KOPT-K1 (cell line): ENCODE results near the gene PAK2.
A peak's percentile ranks its signal among the peaks of the same experiment; 100 is the strongest.
"Not testable (repeated sequence)": the region's sequence is repeated elsewhere in the genome, so short reads cannot be mapped to it uniquely, and the experiment has no call there.

Experiments used
- H3K27ac ChIP-seq: fragments of 200-600 bp; sonication (generic); 2 replicates; pipeline ENCODE4 v1.5.1; 2016; ENCODE audit warnings: antibody characterized with exemption, mild to moderate bottlenecking, low read depth, low read length; ENCODE audit not compliant: poor library complexity, severe bottlenecking
- H3K36me3 ChIP-seq: fragments of 200-600 bp; sonication (generic); 2 replicates; pipeline ENCODE4 v1.5.1; 2017; ENCODE audit warnings: antibody characterized with exemption, mild to moderate bottlenecking, low read length, moderate library complexity; ENCODE audit not compliant: insufficient read depth
- H3K9me3 ChIP-seq: fragments of 200-600 bp; sonication (generic); 2 replicates; pipeline ENCODE4 v1.5.1; 2017; ENCODE audit warnings: antibody characterized with exemption, low read length, mild to moderate bottlenecking; ENCODE audit not compliant: insufficient read depth, poor library complexity, severe bottlenecking

Gene PAK2

DNA sequence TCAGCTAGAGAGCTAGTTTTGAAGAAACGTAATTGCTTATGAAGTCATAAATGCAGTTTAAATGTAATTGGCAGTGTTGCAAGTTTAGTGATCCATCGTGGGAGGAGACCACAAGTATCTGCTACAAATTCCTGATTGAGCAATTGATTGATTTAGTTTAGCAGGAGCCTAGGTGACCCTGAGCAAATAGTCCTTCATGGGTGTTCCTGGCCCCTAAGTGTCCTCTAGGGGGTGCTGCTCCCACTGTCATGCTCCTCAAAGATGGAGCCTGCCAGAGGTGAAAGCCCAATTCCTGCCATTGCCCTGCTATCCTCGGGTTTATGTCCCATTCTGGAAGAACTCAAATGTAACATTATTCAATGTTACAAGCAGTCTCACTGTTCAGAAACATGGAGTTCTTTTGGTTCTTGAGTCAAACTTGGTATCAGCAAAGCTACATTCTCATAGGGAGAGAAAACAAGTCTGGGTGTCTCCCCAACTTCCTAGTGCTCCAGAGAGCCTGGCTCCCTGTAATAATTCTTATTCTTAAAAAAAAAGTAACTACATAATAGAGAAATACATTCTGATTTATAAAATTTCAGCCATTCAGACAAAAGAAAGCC lies 98.3 kb downstream of the PAK2 start:
- Histone ChIP-seq H3K27ac (no peak overlapping the region), H3K9me3 (no peaks in the 10 kb centered on the region), H3K36me3 (peaks cover 2% of the 10 kb centered on the region; the same call in 1 of the 2 replicates)

DNA sequence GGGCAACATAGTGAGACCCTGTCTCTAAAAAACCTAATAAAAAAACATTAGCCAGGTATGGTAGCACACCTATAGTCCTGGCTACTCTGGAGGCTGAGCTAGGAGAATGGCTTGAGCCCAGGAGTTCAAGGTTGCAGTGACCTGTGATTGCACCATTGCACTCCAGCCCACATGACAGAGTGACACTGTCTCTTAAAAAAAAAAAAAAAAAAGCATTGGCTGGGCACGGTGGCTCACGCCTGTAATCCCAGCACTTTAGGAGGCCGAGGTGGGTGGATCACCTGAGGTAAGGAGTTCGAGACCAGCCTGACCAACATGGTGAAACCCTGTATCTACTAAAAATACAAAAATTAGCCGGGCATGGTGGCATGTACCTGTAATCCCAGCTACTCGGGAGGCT lies 99.7 kb downstream of the PAK2 start:
- H3K27ac ChIP-seq, H3K36me3 ChIP-seq, H3K9me3 ChIP-seq: not testable (repeated sequence)

DNA sequence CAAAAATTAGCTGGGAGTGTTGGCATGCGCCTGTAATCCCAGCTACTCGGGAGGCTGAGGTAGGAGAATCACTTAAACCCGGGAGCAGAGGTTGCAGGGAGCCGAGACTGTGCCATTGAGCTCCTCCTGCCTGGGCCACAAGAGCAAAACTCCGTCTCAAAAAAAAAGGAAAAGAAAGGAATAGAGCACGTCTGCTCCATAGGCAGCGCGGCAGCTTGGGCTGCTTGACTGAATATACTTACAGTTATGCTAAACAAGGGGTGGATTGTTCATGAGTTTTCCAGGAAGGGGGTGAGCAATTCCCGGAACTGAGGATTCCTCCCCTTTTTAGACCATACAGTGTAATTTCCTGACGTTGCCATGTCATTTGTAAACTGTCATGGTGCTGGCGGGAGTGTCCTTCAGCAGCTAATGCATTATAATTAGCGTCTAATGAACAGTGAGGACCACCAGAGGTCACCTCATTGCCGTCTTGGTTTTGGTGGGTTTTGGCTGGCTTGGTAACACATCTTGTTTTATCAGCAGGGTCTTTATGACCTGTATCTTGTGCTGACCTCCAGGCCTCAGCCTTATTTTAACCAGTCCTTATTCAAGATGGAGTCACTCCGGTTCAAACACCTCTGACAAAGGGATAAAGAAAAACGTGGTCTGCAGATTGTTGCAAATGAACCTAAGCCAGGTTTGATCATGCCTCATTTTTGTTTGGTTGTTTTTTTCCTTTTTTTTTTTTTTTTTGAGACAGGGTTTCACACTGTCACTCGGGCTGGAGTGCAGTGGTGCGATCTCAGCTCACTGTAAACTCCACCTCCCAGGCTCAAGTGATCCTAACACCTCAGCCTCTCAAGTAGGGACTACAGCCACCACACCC lies 103.1 kb downstream of the PAK2 start:
- no peaks in the 10 kb centered on the region for H3K36me3 ChIP-seq
- no peaks in the 10 kb centered on the region for H3K9me3 ChIP-seq
- H3K27ac ChIP-seq = no peak overlapping the region

DNA sequence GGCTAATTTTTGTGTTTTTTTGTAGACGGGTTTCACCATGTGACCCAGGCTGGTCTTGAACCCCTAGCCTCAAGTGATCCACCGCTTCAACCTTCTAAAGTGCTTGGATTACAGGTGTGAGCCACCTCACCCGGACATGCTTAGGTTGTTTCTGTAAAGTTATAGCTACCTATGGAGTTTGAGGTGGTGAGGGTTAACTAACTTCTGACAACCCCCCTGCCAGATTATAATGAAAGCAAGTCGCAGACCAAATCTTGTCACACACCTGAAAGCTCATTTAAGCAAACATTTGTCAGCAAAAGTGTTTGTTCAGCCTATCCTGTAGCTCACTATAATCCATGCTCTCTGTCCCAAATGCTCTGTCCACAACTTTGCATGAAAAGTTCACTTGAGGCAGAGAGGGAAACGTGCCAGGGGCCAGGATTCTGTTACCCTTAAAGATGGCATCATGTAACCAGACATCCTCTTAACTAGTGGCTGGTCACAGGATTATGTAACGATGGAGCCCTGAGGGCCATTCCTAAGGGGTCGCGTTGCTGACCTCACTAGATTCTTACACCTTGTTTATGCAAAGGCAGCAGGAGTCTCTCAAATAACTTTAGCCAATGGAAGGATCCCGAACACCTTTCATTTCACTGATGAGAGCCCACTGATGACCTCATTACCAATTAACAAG lies 103.9 kb downstream of the PAK2 start:
- no peak overlapping the region for H3K27ac ChIP-seq

DNA sequence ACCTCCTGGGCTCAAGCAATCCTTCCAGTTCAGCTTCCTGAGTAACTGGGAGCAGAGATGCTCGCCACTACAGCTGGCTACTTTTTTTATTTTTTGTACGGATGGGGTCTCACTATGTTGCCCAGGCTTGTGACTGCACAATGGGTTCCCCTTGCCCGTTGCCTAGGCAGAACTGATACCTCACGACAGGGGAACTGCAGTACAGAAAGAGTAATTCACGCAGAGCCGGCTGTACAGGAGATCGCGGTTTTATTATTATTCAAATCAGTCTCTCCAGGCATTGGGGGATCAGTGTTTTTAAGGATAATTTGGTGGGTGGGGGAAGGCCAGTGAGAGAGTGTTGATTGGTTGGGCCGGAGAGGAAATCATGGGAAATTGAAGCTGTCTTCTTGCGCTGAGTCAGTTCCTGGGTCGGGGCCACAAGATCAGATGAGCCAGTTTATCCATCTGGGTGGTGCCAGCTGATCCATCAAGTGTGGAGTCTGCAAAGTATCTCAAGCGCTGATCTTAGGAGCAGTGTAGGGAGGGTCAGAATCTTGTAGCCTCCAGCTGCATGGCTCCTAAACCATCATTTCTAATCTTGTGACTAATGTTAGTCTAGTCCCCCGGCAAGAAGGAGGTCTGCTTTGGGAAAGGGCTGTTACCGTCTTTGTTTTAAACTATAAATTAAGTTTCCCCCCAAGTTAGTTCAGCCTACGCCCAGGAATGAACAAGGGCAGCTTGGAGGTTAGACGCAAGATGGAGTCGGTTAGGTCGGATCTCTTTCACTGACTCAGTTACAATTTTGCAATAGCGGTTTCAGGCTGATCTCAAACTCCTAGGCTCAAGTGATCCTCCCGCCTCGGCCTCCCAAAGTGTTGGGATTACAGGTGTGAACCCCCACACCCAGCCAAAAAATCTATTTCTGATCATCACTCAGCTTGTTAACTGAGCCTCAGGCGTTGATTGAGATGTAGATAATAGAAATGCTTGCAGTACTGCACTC lies 104.9 kb downstream of the PAK2 start:
- H3K36me3 ChIP-seq = not testable (repeated sequence)
- H3K9me3 ChIP-seq = peaks cover 12% of the 10 kb centered on the region

More for the DNA sequence above, 103.9 kb downstream of the PAK2 start:
- Histone ChIP-seq H3K36me3 (no peaks in the 10 kb centered on the region), H3K9me3 (peaks cover 5% of the 10 kb centered on the region)

DNA sequence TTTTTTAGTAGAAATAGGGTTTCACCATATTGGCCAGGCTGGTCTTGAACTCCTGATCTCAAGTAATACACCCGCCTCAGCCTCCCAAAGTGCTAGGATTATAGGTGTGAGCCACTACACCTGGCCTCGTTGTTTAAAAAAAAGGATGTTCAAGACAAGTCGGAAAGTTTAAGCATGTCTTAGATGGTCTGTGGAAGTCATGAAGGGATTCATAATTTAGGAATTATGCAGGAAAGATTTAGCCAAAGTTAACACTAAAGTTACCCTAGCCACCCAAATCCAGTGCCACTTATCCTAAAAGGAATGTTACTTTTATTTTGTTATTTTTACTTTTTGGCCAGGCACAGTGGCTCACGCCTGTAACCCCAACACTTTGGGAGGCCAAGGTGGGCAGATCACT lies 108.7 kb downstream of the PAK2 start:
- H3K27ac ChIP-seq, H3K36me3 ChIP-seq: not testable (repeated sequence)
- peaks cover 12% of the 10 kb centered on the region for H3K9me3 ChIP-seq

More for the DNA sequence above, 104.9 kb downstream of the PAK2 start:
- H3K27ac ChIP-seq = not testable (repeated sequence)

DNA sequence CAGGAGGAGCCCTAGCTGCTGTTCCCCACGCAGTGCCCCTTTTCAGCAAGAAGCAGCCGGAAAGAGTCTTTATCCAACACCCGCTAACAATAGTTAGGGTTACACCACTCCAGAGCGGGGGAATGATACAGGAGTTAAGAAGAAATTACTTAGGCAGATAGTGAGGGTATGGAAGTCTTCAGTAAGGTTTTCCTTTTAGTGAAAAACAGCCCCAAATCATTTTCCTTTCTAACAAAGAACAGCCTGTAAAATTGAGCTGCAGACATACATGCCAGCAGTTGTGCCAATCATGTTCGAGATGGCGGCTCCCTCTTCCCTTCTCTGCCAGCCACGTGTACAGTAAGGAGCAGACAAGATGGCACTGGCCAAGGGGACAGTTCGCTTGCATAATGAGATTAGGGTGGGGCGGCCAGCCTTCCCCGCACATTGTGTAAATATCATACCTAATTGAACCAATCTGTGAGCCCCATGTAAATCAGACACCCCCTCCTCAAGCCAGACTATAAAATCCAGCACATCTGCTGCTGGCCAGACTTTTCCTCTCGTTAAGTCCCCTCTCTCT lies 109.6 kb downstream of the PAK2 start:
- Histone ChIP-seq H3K27ac (no peak overlapping the region), H3K36me3 (no peaks in the 10 kb centered on the region), H3K9me3 (peaks cover 12% of the 10 kb centered on the region)

DNA sequence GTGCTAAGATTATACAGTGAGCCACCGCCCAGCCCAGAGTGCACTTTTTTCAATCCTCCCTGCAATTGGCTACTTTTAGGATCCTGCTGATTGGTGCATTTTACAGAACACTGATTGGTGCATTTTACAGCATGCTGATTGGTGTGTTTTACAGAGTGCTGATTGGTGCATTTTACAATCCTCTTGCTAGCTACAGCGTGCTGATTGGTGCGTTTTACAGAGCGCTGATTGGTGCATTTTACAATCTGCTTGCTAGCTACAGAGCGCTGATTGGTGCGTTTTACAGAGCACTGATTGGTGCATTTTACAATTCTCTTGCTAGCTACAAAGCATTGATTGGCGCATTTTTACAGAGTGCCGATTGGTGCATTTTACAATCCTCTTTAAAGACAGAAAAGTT lies 123.3 kb downstream of the PAK2 start:
- not testable (repeated sequence) for H3K27ac ChIP-seq, H3K36me3 ChIP-seq
- peaks cover 12% of the 10 kb centered on the region for H3K9me3 ChIP-seq

DNA sequence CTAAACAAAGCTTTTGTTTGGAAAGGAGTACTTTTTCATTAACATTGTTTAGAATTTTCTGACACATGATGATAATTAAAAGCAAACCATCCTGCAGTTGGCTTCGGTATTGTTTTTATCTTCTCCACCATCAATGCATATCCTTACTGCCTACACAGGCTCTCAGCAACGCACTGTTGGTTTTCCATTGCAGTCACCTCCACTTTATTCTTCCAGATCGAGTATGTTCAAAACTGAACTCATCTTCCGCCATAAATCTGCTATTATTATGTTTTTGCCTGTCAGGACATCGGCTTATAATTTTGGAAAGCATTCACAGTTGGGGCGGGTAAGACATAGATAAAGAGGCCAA lies 127.5 kb downstream of the PAK2 start:
- peak overlapping the region; percentile 79 for H3K27ac ChIP-seq
- H3K9me3 ChIP-seq = peaks cover 8% of the 10 kb centered on the region

DNA sequence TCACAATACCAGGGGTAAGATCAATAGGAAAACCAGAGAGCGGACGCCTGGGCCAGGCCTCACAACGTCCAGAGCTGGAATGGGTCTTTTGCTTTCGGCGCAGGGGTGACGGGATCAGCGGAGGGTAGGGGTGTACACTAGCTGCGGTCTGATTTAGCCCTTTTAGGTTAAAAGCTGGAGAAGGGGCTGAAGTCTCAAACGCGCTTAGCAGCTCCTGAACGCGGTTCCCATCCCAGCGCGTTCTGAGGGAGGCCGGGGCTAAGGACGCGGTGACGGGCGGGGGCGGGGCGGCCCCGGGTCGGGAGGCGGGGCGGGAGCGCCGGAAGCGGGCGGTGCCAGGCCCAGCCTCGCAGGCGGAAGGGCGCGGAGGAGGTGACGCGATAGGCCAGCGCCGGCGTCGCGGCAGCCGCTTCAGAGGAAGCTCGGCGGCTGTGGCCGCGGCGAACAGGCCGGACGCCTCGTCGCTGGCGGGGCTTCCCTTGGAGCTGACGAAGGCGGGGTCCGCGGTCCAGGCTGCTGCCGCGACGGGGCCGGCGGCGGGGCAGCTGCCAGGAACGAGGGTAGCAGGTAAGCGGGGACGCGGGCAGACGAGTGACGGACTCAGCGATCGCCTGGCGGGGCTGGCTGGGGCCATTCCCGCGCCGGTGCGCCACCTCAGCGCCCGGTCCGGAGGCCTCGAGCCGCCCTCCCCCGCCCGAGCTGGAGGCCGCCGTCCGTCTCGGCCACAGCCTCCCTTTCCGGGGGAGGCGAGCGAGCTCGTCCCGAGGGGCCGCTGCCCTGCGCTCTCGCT lies 128.0 kb downstream of the PAK2 start, which contains the start of gene SENP5:
Gene SENP5 (plus strand): TSS at position 414 of the 790 bp plus-strand sequence. CDS start 17,262 bp downstream, outside the sequence.
- Histone ChIP-seq H3K36me3 (peaks cover 14% of the 10 kb centered on the region; the same call in 1 of the 2 replicates), H3K27ac (peak within 1 kb of the TSS; percentile 79), H3K9me3 (peaks cover 8% of the 10 kb centered on the region)

More for the DNA sequence above, 127.5 kb downstream of the PAK2 start:
- peaks cover 14% of the 10 kb centered on the region; the same call in 1 of the 2 replicates for H3K36me3 ChIP-seq

DNA sequence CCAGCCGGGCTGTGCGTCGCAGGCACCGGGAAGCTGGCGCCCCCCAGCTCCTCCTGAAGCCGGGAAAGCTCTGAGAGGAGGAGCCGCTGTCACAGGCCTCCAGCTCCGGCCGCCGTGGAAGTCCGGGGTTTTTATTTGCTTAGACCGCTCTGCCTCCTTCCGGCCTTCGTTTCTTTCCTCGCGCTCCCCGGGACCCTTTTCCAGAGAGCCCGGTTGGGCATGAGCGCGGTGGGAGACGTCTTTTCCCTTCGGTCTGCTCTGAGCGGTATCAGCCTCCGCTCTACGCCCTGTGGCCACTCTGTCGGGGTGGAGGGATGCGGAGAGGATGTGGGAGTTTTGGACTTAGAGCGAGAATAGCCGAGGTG lies 128.6 kb downstream of the PAK2 start:
- H3K27ac ChIP-seq = peak overlapping the region; percentile 79
- peaks cover 14% of the 10 kb centered on the region; the same call in 1 of the 2 replicates for H3K36me3 ChIP-seq
- H3K9me3 ChIP-seq = peaks cover 2% of the 10 kb centered on the region

DNA sequence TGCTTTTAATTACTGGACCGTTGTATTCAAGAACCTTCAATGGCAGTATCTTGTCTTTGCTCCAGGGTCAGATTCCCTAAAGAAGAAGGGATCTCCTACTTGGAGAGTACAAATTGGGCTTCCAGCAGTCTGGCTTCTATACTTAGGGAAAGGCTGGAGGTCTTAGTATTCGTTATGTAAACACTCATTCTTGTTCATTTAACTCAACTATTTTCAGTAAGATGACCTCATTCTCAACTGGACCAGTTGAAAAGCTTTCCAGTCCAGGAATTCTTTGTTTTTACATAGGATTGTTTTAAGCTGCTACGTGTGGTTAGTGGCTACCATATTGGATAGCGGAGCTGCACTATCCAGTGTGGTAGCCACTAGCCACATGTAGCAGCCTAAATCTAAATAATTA lies 132.7 kb downstream of the PAK2 start:
- no peaks in the 10 kb centered on the region for H3K9me3 ChIP-seq
- H3K27ac ChIP-seq = no peak overlapping the region
- H3K36me3 ChIP-seq = peaks cover 14% of the 10 kb centered on the region; the same call in 1 of the 2 replicates

DNA sequence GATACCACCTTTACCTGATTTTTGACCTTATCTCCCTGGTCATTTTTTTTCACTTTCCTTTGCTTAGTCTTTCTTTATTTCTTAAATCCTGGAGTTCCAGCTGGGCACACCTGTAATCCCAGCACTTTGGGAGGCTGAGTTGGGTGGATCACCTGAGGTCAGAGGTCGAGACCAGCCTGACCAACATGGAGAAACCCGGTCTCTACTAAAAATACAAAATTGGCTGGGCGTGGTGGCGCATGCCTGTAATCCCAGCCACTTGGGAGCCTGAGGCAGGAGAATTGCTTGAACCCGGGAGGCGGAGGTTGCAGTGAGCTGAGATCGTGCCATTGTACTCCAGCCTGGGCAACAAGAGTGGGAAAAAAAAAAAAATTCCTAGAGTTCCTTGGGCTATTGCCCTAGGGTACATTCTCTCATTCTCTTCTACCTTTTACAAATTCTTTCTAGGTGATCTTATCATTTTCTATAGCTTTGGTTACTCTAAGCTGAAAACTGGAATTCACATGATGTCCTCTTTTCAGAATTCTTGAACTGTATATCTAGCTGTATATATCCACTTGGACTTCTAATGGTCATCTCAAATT lies 134.9 kb downstream of the PAK2 start:
- H3K36me3 ChIP-seq = peaks cover 14% of the 10 kb centered on the region; the same call in 1 of the 2 replicates
- not testable (repeated sequence) for H3K9me3 ChIP-seq, H3K27ac ChIP-seq
